SHP77 treated with DMSO at 0.1 percent for 48 hours (cell line): Measurements from ENCODE around the gene HERPUD2.
"Not testable (repeated sequence)": the region's sequence is repeated elsewhere in the genome, so short reads cannot be mapped to it uniquely, and the experiment has no call there.

Experiments used
- DNase-seq: peaks from one replicate; lab custom pipeline; 2025; lab: John Stamatoyannopoulos, UW

HERPUD2 gene

GRCh38 chr7:35677582-35678356 lies 17.2 kb downstream of the HERPUD2 start:
- no peak for DNase-seq

- DNase-seq: no peak
Observed at GRCh38 chr7:35676211-35676610, 18.7 kb downstream of the HERPUD2 start.

- DNase-seq: no peak
Observed at GRCh38 chr7:35670856-35671569, 23.9 kb downstream of the HERPUD2 start.

- DNase-seq: not testable (repeated sequence)
Observed at GRCh38 chr7:35660411-35660810, 34.5 kb downstream of the HERPUD2 start.

GRCh38 chr7:35658606-35659201 lies 36.2 kb downstream of the HERPUD2 start:
- no peak for DNase-seq

- DNase-seq: no peak
Observed at GRCh38 chr7:35657125-35657524, 37.8 kb downstream of the HERPUD2 start.

- not testable (repeated sequence) for DNase-seq
Observed at GRCh38 chr7:35654558-35654957, 40.4 kb downstream of the HERPUD2 start.

- DNase-seq: no peak
Observed at GRCh38 chr7:35652124-35652523, 42.8 kb downstream of the HERPUD2 start.

GRCh38 chr7:35650751-35651150 lies 44.2 kb downstream of the HERPUD2 start:
- no peak for DNase-seq

GRCh38 chr7:35649711-35650110 lies 45.2 kb downstream of the HERPUD2 start:
- no peak for DNase-seq

- no peak for DNase-seq
Observed at GRCh38 chr7:35648367-35648766, 46.6 kb downstream of the HERPUD2 start.

GRCh38 chr7:35647171-35647574 lies 47.8 kb downstream of the HERPUD2 start:
- peak; percentile 79 for DNase-seq

GRCh38 chr7:35646289-35647023 lies 48.5 kb downstream of the HERPUD2 start:
- no peak for DNase-seq

- DNase-seq: no peak
Observed at GRCh38 chr7:35645691-35646090, 49.2 kb downstream of the HERPUD2 start.

- no peak for DNase-seq
Observed at GRCh38 chr7:35630024-35630972, 64.6 kb downstream of the HERPUD2 start.

- peak; percentile 41 for DNase-seq
Observed at GRCh38 chr7:35624299-35625186, 70.4 kb downstream of the HERPUD2 start.

- DNase-seq: no peak
Observed at GRCh38 chr7:35623381-35623780, 71.6 kb downstream of the HERPUD2 start.

- DNase-seq: no peak
Observed at GRCh38 chr7:35619863-35620262, 75.1 kb downstream of the HERPUD2 start.

- no peak for DNase-seq
Observed at GRCh38 chr7:35617041-35617440, 77.9 kb downstream of the HERPUD2 start.

GRCh38 chr7:35613150-35613549 lies 81.8 kb downstream of the HERPUD2 start:
- DNase-seq: no peak
